SIG-M5 treated with dmso at 0.1 percent for 504 hours (cell line): ENCODE measurements around the gene NOL4L.

Experiments used
- DNase-seq: peaks from one replicate; lab custom pipeline; 2025; ENCODE audit not compliant: unreplicated experiment; lab: John Stamatoyannopoulos, UW

NOL4L gene

DNA sequence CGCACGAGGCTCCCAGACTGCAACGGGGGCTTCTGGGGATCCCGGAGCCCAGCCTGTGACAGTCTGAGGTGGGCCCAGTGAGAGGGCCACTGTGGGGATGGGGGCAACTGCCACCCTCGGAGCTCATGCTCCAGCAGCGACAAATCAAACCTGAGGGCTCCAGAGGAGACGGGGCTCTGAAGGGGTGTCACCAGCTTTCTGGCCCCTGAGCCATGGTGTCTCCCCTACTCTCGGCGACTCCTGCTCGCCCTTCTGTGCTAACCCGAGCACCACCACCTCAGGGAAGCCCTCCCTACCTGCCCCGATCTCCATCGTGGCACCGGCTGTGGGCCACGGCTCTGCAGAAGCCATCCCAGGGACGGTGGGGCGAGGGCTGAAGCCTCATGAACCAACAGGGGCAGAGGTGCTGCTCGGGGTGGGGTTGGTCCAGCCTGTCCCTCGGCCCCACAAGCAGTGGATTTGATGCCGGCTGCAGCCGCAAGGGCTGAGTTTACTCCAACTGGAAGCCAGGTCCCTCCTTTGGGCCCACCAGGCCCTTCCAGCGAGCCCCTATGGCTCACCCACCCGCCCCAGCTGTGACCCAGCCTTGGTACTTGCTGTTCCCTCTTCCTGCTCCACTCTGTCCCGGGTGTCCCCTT is 124.3 kb downstream of the NOL4L start:
- DNase-seq, result no peak

DNA sequence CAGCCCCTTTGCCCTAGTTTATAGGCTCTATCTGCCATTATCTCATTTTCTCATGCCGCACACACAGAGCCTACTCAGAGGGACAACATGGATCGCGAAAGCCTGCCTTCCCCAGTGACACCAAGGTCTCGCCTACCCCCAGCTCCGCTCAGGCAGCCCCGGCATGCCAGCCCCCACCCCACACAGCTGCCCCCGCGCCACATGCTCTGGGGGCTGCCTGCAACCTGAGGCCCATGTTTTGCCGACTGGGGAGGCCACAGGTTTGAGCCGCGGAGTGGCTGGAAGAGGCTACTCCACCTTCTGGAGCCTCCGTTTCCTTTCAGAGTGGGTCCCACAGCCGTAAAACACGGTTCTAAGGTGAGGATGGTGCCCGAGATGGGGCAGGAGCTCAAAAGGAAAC is 124.9 kb downstream of the NOL4L start:
- DNase-seq, result no peak

DNA sequence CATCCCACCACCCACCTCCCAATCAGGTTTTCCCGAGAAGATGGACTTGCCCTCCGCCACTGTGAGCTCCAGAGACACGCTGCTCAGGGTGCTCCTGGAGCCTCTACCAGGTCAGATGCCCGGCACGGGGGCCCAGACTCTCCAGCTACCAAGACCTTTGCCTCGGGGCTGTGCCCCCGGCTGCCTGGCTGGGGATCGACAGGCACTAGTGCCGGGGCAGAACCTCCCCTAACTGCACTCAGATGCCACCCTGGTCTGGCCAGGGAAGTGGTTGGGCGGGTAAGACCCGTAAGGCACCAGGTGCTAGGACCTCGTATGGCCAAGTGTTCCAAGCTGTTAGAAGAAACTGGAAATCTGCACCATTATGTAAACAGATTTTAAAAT is 126.3 kb downstream of the NOL4L start:
- DNase-seq, result no peak

DNA sequence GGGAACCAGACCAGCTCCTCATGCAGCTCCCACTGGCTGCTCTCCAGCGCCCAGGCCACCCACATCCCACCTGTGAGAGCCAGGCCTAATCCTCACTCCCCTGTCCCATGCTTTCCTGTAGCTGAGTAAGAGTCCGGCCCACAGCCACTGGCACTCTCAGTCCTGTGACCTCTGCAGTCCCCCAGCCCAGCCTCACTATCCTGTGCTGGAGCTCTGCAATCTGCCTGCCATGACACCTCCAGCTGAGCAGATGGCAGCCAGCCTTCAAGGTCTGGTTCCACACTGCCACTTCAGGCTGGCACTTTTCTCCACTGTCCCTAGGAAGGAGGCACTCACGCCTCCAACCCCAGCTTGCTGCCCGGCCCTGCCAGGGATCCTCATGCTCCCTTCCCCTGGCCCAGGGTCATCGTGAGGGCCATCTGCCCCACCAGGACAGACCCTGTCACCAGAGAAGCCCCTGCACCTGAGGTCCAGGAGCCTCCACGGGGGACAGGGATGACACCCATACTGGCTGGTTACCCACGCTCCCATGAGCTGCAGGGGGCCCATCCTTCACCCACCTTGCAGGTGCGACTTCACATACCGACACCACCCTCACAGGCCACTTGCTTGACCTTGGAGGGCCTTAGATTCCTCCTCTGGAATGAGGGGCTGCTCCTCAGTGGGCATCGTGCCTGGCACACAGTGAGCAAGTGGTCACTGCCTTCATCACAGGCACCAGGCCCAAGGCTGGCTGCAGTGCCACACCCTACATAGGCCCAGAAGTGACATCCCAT is 126.9 kb downstream of the NOL4L start:
- no peak for DNase-seq

DNA sequence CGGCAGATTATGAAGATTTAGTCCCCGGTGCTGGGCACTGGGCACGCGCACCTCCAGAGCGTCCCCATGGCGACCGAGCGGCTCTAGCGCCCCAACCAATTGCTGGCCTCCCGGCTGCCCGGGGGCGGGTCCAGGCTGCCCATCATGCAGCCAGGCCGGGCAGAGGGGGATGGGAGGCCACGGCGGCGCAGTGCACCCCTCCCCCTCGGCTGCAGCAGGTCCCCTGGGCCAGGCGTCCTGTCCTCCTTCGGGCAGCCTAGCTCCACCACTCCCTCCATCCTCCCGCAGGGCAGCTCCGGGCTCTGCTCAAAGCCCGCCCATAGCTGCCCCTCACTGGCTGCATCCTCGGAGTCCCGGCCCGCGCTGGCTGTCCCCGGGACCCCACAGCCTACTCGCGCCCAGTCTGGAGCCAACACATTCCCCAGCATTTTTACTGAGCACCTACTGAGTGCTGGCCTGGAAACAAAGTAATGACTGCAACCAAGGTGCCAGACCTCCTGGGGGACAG is 127.6 kb downstream of the NOL4L start:
- DNase-seq, result no peak

DNA sequence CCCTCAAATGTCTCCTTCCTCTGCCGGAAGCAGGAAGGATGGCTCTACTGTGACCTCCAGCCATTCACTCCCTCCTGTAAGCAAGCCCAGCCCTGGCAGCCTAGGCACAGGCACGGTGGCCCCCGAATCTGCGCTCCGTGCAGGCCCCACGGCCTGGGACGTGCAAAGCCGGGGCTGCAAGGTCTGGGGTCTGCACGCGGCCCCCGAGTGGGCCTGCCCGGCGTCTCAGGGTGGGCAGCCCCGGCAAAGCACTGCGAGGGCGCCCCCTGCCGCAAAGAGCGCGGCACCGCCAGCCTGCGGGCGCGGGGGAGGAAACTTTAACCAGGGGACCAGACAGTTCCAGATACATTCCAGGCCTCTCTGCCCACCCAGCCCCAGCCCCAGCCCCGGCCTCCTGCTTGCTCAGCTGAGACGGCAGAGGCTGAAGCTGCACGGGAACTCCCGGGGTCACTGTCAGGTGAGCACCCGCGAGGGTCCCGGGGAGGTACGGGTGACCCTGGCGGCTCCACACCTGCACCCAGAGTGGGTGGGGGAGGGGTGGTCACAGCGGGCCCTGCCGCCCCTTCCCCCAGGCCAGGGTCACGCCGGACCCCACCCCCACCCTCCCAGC is 128.2 kb downstream of the NOL4L start:
- DNase-seq, result no peak

DNA sequence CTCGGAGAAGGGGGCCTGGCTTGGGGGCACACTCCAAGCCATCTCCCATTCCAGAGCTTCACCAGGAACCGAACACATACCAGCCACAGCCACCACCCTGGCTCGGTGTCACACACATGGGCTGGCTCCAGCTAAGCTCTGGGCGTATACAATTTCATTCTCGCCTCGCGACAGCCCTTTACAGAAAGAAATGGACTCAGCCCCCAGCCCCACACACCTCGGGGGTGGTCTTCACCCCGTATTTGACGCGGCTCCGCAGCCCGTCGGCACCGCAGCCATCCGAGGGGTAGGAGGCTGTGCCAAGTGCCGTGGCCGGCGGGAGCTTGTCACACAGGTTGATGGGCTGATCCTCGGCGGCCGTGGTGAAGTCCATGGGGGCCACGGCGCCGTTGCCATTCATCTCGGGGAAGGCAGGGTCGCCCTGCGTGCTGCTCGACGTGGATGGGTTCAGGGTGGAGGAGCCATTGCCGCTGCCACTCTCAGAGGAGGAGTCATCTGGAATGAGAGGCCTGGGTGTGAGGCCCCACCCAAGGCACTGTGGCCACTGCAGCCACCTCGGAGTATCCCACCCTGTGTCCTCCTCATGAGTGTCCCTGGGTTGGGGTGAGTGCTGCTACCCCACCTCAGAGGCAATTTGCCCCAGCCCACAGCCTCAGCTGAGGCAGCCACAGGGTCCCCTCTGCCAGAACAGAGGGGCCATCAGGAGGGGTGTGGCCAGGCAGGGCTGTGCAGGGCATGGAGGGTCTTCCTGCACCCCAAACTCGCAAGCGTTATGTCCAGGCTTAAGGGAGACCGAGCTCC is 129.0 kb downstream of the NOL4L start:
- no peak for DNase-seq

DNA sequence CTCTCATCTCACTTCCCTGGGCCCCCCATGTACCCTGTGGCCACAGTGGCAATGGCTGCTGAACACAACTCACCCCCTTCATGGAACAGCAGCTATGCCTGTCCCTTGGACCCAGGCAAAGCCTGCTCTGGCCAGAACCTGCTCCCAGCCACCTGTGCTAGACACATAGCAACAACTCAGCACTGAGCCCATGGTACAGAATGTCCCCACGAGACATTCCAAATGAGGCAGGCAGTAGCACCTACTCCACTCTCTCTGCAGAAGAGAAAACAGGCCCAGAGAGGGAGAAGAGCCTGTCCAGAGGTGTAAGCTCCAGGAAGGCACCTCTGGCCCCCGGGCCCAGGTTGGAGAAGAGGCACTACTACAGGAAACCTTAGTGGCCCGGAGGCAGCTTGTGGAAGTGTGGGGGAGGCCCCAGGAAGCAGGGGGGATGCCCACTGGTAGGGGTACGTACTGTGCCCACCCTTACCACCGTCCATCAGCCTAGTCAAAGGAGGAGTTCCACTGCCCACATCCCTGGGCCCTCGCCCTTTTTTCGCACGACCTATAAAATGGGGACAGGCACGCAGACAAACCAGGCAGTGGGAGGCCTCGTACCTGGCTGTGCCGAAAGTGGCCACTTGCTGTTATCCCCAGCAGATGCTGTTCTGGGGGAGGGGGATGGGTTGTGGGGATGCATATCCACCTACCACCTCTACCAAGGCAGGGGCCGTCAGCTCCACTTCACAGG is 129.8 kb downstream of the NOL4L start:
- no peak for DNase-seq

DNA sequence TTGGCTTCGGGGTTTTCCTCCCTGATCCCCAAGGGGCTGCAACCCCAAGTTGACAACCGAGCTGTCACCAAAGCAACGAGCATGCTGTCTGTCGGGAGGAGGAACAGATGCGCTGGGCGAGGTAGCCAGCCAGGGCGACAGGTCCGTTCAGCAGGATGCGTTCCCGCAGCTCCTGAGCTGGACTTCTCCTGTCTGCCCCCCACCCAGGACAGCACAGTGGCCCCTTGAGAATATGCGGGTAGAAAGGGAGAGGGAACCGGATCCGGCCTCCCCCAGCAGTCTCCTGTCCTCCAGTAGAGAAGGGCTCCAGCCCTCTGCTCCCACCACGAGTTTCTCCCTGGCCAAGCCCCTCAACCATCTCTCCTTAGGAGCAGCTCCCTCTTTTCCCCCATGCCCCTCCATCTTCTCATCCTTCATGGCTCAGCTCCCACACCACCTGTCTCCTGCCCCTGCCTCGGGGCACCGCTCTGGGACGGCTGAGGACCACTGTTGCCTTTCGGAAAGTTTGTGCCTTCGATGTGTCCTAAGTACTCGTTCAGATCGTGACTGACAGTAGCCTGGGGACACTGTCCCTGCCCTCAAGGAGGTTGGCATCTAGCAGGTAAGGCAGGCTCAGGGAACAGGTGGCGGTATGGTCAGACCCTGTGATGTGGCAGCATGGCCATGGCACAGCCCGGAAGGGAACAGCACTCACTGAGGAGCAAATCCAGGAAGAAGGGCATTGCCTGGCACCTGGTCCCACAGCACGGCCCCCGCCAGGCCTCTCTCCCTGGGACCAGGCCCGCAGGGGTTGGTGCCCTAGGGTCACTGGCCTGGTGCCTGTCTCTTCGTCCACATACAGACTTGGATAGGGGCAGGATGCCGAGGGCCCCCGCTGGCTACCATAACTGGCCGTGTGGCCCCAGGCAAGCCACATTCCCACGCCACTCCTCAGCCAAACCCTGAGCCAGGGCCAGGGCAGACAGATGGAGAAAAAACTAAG is 130.7 kb downstream of the NOL4L start:
- no peak for DNase-seq

DNA sequence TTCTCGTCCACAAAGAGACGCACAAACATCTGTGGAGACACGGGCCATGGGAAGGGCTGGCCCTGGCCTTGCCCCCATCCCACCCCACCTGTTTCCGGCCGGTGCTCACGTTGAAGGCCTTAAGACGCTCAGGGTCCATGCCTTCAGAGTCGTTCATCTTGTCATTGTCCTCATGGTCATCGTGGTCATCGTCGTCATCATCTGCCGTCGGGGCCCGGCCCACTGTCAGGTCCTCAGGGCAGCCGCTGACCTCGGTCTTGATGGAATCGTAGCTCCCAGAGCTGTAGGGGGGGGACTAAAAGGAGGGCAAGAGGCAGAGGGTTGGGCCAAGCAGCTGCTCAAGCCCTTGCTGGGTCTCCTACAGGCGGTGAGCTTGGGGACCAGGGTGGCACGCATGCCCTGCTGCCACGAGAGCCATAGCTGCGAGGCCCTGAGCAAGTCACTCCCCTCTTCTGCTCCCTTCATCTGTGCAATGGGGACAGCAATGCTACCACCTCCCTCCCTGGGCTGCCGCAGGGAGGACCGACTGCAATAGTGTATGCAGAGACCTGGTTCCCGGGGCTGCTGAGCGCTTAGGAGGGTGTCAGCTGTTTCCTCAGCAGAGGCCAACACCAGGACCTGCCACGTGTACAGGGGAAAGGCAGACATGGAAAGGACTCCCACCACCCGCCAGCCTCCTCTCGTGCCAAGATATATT is 131.5 kb downstream of the NOL4L start:
- no peak for DNase-seq

DNA sequence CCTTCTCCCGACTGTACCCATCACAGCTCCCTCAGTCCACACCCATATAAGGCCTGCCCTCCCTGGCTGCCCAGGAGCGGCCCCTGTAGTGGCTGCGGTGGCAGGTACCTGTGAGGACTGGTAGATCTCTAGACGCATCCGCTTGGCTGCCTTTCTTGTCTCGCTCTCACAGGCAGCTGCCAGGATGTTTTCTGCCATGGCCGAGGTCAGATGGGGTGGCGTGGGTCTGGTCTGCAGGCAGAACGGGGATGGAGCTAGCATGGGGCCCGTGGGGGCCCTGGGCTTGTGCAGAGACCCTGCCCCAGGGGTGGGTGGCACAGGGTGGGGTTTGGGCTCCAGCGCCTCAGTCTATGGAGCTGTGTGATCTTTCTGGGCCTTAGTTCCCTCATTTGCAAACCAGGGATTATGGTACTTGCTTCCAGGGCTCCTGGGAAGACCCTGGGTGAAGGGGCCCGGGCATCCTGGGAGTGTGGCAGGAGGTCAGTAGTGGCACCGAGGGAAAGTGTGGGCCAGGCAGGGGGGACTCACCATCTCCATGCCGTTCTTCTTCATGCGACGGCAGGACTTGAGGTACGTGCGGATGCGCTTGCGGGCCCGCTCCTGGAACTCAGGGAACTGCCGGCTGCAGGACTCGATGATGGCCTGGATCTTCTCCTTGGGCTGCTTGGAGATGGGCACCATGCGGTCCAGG is 132.2 kb downstream of the NOL4L start:
- DNase-seq, result no peak

DNA sequence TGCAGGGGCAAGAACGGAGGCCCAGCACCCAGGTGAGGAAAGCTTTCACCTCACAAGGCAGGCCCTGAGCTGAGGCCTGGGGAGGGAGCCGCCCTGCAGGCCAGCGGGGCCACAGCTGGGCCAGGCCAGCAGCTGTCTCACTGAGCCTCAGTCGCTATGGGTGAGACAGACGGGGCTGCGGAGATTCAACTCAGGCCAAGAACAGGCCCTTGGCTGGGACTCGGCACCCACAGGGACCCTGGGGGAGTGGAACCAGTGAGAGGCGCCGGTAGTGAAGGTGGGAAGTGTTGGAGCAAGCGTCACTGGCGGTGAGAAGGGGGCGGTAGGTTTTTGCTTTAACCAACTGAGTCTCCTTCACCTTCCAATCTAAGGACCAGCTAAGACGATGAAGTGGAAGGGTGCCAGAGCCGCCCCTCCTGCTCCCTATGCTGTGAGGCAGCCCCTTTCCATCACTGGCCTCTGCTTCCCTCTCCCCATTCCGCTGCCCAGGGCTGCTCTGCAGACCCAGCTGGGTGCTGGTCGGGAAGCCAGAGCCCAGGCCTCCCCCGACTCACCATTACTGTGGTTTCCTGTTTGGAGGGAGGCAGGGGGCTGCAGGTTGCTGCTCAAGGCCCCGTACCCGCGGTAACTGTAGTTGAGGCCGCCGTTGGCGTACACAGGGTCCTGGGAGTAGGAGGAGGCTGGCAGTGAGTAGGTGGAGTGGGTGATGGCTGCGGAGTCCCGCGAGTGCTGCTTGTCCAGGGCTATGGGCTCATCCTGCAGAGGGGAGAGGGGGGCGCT is 133.3 kb downstream of the NOL4L start:
- DNase-seq, result no peak

DNA sequence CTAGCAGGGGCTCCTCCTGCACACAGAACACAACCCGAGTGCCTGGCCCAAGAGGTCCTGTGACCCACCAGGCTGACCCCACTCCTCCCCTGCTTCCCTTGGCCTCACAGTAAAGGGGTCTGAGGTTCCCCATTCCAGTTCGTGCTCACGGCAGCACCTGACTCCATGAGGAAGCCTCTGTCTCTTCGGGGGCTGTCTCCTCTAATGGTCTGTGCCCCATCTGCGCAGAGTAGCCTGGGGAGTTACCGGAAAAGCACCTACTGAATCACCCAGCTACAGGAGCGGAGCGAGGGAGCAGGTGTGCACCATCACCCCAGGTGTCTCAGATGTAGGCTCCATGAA is 133.8 kb downstream of the NOL4L start:
- DNase-seq, result no peak

DNA sequence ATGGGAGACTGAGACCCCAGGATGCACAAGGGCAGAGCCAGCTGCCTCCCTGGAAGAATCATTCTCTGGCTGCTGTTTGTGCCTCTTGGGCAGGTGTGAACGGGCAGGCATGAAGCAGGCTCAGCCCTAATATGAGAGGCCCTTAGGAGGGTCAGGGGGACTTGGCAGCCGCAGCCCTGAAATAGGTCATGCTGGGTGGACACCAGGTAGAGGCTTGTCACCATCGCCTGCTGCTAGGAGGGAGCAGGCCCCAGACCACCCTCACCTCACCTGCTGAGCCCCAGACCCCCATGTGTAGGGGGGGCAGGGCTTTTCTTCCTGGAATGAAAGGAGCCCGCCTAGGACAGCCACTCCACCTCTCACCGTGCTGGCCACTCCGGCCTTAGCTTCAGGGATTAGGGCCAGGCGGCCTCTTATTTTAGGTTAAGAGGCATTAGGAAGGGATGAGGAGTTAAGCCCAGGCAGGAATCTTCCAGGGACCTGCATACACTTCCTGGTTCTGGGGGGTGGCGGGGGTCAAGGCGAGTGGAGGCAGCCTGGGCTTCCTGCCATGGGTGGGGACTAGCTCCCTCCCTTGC is 134.6 kb downstream of the NOL4L start:
- DNase-seq, result no peak

DNA sequence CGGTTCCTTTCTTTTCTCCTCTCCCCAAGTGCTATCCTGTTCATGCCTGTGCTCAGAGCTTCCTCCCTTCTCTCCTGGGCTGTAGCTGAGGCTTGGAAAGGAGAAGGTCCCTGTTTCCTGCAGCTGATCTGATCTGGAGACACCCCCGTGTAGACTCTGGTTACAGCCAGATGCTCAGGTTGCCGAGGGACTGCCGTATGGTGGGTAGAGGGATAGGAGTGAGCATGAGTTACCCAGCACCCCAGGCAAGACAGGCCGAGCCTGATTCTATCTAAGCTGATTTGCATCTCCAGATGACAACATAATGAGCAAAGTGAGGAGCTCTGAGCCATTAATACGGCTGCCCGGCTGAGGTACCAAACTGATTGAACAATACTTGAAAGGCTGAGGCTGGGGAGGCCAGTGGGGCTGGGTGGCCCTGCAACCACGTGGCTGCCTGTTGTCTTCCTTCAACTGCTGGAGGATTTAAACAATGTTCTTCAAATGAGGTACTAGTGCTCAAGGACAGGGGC is 135.2 kb downstream of the NOL4L start:
- no peak for DNase-seq

DNA sequence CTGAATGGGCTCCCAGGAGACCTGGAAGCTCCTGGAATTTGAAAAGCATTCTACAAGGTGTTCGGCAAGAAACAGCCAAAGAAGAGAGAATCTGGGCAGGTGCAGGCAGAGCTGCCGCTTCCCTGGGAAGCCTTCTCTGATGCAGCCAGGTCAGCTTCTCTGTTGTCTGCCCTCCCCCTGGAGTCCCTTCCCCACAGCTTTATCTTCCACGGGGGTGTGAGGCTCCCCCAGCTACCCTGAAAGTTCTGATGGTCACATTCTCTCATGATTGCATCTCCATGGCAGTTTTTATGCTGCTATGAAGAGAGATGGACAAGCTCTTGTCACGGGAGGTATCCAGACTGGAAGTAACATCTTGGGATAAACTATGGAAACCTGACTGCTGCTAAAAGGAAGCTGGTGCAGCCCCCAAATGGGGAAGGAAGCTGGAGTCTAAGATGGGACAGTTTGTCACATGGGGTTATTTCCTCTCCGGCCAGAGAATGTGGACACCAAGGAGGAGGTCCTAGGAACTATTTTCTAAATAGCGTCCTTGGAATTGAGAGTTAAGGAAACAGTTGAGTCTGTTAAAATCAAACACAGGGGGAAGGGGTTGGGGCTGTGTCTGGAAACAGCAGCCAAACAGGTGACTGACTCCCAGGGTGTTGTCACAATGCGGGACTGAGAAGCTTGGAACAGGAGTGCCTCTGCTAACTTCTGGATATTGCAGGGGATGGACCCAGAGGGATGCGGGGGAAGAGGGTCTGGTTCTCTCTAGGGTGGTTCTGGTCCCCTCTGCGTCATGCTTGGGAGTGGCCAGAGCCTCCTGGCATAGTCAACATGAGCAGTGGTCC is 135.9 kb downstream of the NOL4L start:
- no peak for DNase-seq
